ENCODE data around the gene IFIT2.

IFIT2 gene

GRCh38 chr10:89351780-89352597 is 50.1 kb downstream of the IFIT2 start:
- no peak overlapping the region for H3K4me3 ChIP-seq (ENCODE audit: low read length)
- no peak for DNase-seq (ENCODE audit: low read depth, low spot score)

DNA sequence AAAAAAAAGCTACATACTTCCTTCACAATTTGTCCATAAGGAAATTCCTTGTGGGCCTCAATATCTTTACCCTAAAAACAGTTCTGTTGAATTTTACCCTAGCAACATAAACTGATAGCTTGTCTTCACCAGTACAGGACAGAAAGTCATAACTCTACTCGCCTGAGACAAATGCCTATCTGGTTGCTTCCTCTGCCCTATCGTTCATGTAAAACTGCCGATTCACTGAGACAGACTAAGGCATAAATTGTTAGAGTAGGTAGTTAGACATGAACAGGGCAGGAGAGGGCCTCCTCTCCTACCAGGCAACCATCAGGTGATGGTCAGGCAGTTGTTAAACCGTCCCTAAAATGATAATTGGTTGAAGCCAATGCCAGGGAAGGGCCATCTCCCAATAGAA is 51.0 kb downstream of the IFIT2 start:
- no peak overlapping the region for H3K4me3 ChIP-seq (ENCODE audit: low read length)
- no peak for DNase-seq (ENCODE audit: low read depth, low spot score)

DNA sequence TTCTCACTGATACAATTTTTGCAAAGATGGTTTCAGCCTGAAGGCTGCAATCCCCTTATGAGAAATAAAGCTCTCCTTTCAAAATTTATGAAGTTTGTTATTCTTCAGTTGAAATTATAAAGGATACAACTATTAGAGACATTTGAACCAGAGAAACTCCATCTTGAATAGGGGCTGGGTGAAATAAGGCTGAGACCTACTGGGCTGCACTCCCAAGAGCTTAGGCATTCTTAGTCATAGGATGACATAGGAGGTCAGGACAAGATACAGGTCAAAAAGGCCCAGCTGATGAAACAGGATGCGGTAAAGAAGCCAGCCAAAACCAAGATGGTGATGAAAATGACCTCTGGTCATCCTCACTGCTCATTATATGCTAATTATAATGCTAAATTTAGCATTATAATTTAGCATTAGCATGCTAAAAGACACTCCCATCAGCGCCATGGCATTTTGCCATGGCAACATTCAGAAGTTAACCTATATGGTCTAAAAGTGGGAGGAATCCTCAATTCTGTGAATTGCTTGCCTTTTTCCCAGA is 53.6 kb downstream of the IFIT2 start:
- no peak for DNase-seq (ENCODE audit: low read depth, low spot score)
- H3K4me3 ChIP-seq (ENCODE audit: low read length): no peak overlapping the region

DNA sequence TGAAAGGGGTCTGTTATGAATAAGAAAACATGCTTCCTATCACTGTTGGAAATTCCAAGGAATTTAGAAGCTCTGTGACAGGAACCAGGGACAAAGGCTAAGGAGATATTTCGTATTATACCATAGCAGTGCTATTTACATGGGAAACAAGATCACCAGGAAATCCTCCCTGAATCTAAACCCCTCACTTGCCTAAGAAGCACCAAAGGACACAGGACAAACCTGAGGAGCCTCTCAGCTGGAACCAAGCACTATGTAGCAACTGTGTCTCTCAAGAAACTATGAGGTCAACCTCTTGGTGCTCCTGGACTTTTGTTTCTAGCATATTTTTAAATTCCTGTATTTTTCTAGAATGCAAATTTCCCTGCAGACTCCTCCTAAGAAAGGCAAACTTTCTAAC is 55.2 kb downstream of the IFIT2 start:
- DNase-seq (ENCODE audit: low read depth, low spot score): no peak
- no peak overlapping the region for H3K4me3 ChIP-seq (ENCODE audit: low read length)

DNA sequence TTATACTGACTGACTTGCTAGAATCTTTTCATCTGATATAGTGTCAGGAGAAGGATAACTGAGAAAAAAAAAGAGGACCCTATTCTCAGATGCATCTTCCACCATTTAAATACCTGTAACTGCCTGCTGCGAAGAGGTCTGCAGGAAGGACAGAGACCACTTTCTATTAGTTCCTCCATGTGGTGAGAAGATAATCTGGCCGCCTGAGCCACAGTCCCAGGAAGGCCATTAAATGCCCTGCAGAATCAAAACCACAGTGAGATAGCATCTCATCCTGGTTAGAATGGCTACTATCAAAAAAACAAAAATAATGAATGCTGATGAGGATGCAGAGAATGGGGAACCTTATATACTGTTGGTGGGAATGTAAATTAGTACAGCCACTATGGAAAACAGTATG is 56.1 kb downstream of the IFIT2 start:
- DNase-seq (ENCODE audit: low read depth, low spot score): no peak
- no peak overlapping the region for H3K4me3 ChIP-seq (ENCODE audit: low read length)

Data from Jurkat, Clone E6-1 (cell line).